WTC11 (cell line): ENCODE data around the gene CT47C1.

Source experiments
- FOXP1 ChIP-seq: sonication (generic); formaldehyde crosslinking; IDR thresholded peaks from 2 replicates; pipeline ENCODE4 v1.8.0; 2022; ENCODE audit warnings: missing genetic modification reagents, mild to moderate bottlenecking, moderate library complexity, borderline replicate concordance
- KAT7 ChIP-seq: sonication (generic); formaldehyde crosslinking; IDR thresholded peaks from 2 replicates; pipeline ENCODE4 v1.8.1; 2023; ENCODE audit warnings: missing genetic modification reagents, mild to moderate bottlenecking, borderline replicate concordance

DNA sequence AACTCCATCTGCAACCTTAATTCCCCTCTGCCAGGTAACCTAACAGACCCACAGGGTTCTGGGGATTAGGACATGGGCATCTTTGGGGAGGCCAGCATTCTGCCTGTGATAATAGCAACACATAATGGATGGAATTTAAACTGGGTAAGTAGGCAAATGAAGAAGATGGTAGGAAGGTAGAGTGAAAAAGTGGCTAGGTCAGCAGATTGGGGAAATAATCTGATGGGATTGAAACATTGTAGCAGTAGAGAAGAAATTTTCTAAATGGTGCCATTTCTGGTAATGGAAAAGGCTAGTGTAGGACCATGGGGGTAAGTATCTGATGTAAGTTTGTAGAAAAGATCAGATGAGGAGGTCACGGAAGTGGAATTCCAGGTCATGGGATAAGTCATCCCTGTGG lies 3.0 kb upstream of the CT47C1 start:
- TF ChIP-seq FOXP1: no peak
- TF ChIP-seq KAT7 (CRISPR knock-in tag): no peak
